ENCODE data around the gene SUFU.
"Not testable (repeated sequence)": the region's sequence is repeated elsewhere in the genome, so short reads cannot be mapped to it uniquely, and the experiment has no call there.

The SUFU gene

GRCh38 chr10:102479651-102480050, 24.1 kb upstream of the SUFU start:
- DNase-seq (ENCODE audit: low spot score), result no peak

GRCh38 chr10:102480396-102480795, 23.4 kb upstream of the SUFU start:
- no peak for DNase-seq (ENCODE audit: low spot score)

- no peak for DNase-seq (ENCODE audit: low spot score)
Measured at GRCh38 chr10:102484021-102484420, 19.8 kb upstream of the SUFU start.

GRCh38 chr10:102485093-102485784, 18.5 kb upstream of the SUFU start:
- DNase-seq (ENCODE audit: low spot score), result no peak

GRCh38 chr10:102491136-102491535, 12.6 kb upstream of the SUFU start:
- no peak for DNase-seq (ENCODE audit: low spot score)

- DNase-seq (ENCODE audit: low spot score), result no peak
Measured at GRCh38 chr10:102492344-102492939, 11.3 kb upstream of the SUFU start.

- no peak for DNase-seq (ENCODE audit: low spot score)
Measured at GRCh38 chr10:102492983-102493382, 10.8 kb upstream of the SUFU start.

GRCh38 chr10:102493771-102494170, 10.0 kb upstream of the SUFU start:
- DNase-seq (ENCODE audit: low spot score), result no peak

GRCh38 chr10:102497545-102497944, 6.2 kb upstream of the SUFU start:
- no peak for DNase-seq (ENCODE audit: low spot score)

GRCh38 chr10:102499356-102499755, 4.4 kb upstream of the SUFU start:
- no peak for DNase-seq (ENCODE audit: low spot score)

- DNase-seq (ENCODE audit: low spot score), result not testable (repeated sequence)
Measured at GRCh38 chr10:102500686-102501085, 3.1 kb upstream of the SUFU start.

GRCh38 chr10:102501201-102502028, 2.4 kb upstream of the SUFU start:
- DNase-seq (ENCODE audit: low spot score), result no peak

- DNase-seq (ENCODE audit: low spot score), result peak; percentile 99
Measured at GRCh38 chr10:102502029-102502336, 1.8 kb upstream of the SUFU start.

GRCh38 chr10:102502337-102503151, 1.2 kb upstream of the SUFU start, which contains the start of gene ACTR1A:
Gene ACTR1A (minus strand): TSS chr10:102502712. CDS start chr10:102502647, 65 bp downstream.
- DNase-seq (ENCODE audit: low spot score), result peak; percentile 100

GRCh38 chr10:102504179-102504975, 605 bp downstream of the SUFU start:
- DNase-seq (ENCODE audit: low spot score), result peak; percentile 51

- DNase-seq (ENCODE audit: low spot score), result no peak
Measured at GRCh38 chr10:102504976-102505300, 1.2 kb downstream of the SUFU start.

GRCh38 chr10:102505462-102506115, 1.8 kb downstream of the SUFU start:
- DNase-seq (ENCODE audit: low spot score), result no peak

- no peak for DNase-seq (ENCODE audit: low spot score)
Measured at GRCh38 chr10:102507521-102507920, 3.7 kb downstream of the SUFU start.

- no peak for DNase-seq (ENCODE audit: low spot score)
Measured at GRCh38 chr10:102508506-102508905, 4.7 kb downstream of the SUFU start.

GRCh38 chr10:102509387-102509786, 5.6 kb downstream of the SUFU start:
- no peak for DNase-seq (ENCODE audit: low spot score)
